Tibial artery (tissue), 4 donors: Measurements from ENCODE around the gene AQP2.

ENCODE experiments used
- DNase-seq, 2 donors: peaks; one replicate each; pipeline ENCODE4 v3.0.0-alpha.2; 2019
- H3K27ac ChIP-seq, 2 donors: fragments of 200-600 bp; sonication (generic) in 1 of 2; 1 replicate in 1 of 2; 2 replicates in 1 of 2; pipeline ENCODE4 v1.5.1; 2018 to 2019; ENCODE audit warnings: mild to moderate bottlenecking in 1 of 2
- H3K27me3 ChIP-seq, 2 donors: fragments of 200-600 bp; sonication (generic) in 1 of 2; one replicate each; pipeline versions ENCODE4 v1.5.1 to v1.6.0; 2016 to 2019
- H3K36me3 ChIP-seq, 3 donors: fragments of 200-600 bp; sonication (generic) in 2 of 3; one replicate each; pipeline ENCODE4 v1.5.1; 2016 to 2019; ENCODE audit warnings: mild to moderate bottlenecking in 2 of 3
- H3K4me1 ChIP-seq, 4 donors: fragments of 200-600 bp; sonication (generic) in 2 of 4; 1 replicate in 3 of 4; 2 replicates in 1 of 4; pipeline ENCODE4 v1.5.1; 2016 to 2019
- H3K4me3 ChIP-seq, 2 donors: fragments of 200-600 bp; sonication (generic) in 1 of 2; 1 replicate in 1 of 2; 2 replicates in 1 of 2; pipeline ENCODE4 v1.5.1; 2018 to 2019; ENCODE audit warnings: mild to moderate bottlenecking in 2 of 2
- H3K9me3 ChIP-seq, 3 donors: fragments of 200-600 bp; sonication (generic) in 1 of 3; one replicate each; pipeline ENCODE4 v1.5.1; 2016 to 2019
- CTCF ChIP-seq, 2 experiments: fragments of 200-600 bp in 1 of 2; fragments of 450-650 bp in 1 of 2; IDR thresholded peaks; one replicate each; pipeline ENCODE4 v1.5.1; 2017 to 2019; ENCODE audit warnings: antibody characterized with exemption in 2 of 2, mild to moderate bottlenecking in 1 of 2, moderate library complexity in 1 of 2
- intact Hi-C: fragments of 100-400 bp; cut with DNase I; formaldehyde crosslinking; loops from one replicate; pipeline ENCODE4 v1.15.0; 2023; ENCODE audit warnings: low total_unique reads

AQP2 gene

GRCh38 chr12:49925433-49926204 is 24.9 kb upstream of the AQP2 start:
- peaks cover 0 to 8% (median 0%) of the 10 kb centered on the region in 4 donors for H3K4me1 ChIP-seq
- no peaks in the 10 kb centered on the region for H3K9me3 ChIP-seq
- H3K36me3 ChIP-seq: no peaks in the 10 kb centered on the region
- no peak overlapping the region for H3K27ac ChIP-seq
- TF ChIP-seq CTCF (IDR thresholded peaks at IDR 0.05): no peak
- no peak for DNase-seq
- peaks cover 0 to 5% of the 10 kb centered on the region in 2 donors for H3K27me3 ChIP-seq
- intact Hi-C loops: no loop called here
- no peak overlapping the region for H3K4me3 ChIP-seq

GRCh38 chr12:49928471-49928870 is 22.1 kb upstream of the AQP2 start:
- Histone ChIP-seq H3K27ac (no peak overlapping the region), H3K27me3 (peaks cover 0 to 5% of the 10 kb centered on the region in 2 donors), H3K36me3 (no peaks in the 10 kb centered on the region), H3K4me3 (no peak overlapping the region), H3K4me1 (no peaks in the 10 kb centered on the region), H3K9me3 (no peaks in the 10 kb centered on the region)
- no peak for DNase-seq
- TF ChIP-seq CTCF (IDR thresholded peaks at IDR 0.05): no peak
- intact Hi-C loops: no loop called here

- no peak for TF ChIP-seq CTCF (IDR thresholded peaks at IDR 0.05)
- no peaks in the 10 kb centered on the region for H3K9me3 ChIP-seq
- intact Hi-C loops: no loop called here
- no peaks in the 10 kb centered on the region for H3K4me1 ChIP-seq
- peaks cover 0 to 5% of the 10 kb centered on the region in 2 donors for H3K27me3 ChIP-seq
- H3K4me3 ChIP-seq: no peak overlapping the region
- H3K36me3 ChIP-seq: no peaks in the 10 kb centered on the region
- H3K27ac ChIP-seq: no peak overlapping the region
- no peak for DNase-seq
Observed at GRCh38 chr12:49929581-49929980, 21.0 kb upstream of the AQP2 start.

GRCh38 chr12:49930515-49931288 is 19.8 kb upstream of the AQP2 start:
- intact Hi-C loops: no loop called here
- no peaks in the 10 kb centered on the region for H3K36me3 ChIP-seq
- H3K27ac ChIP-seq: no peak overlapping the region
- peaks cover 0 to 5% of the 10 kb centered on the region in 2 donors for H3K27me3 ChIP-seq
- no peak for TF ChIP-seq CTCF (IDR thresholded peaks at IDR 0.05)
- H3K4me3 ChIP-seq: no peak overlapping the region
- no peaks in the 10 kb centered on the region for H3K9me3 ChIP-seq
- no peaks in the 10 kb centered on the region for H3K4me1 ChIP-seq
- no peak for DNase-seq

GRCh38 chr12:49932023-49932422 is 18.5 kb upstream of the AQP2 start:
- H3K4me3 ChIP-seq: no peak overlapping the region
- H3K9me3 ChIP-seq: no peaks in the 10 kb centered on the region
- H3K27ac ChIP-seq: no peak overlapping the region
- no peaks in the 10 kb centered on the region for H3K36me3 ChIP-seq
- no peaks in the 10 kb centered on the region for H3K4me1 ChIP-seq
- no peak for TF ChIP-seq CTCF (IDR thresholded peaks at IDR 0.05)
- intact Hi-C loops: no loop called here
- no peak for DNase-seq
- H3K27me3 ChIP-seq: peaks cover 0 to 5% of the 10 kb centered on the region in 2 donors
